CD14-positive monocyte (primary cell): ENCODE measurements around the gene ZGPAT. TPM values are rescaled to one million over a fixed set of nuclear protein-coding genes. Genes with fewer than 3 reads are reported as not detected.
A peak's percentile ranks its signal among the peaks of the same experiment; 100 is the strongest.

Source experiments
- DNase-seq, 3 donors: peaks; one replicate each; pipeline ENCODE4 v3.0.0-alpha.2; 2011 to 2022
- H2AFZ ChIP-seq: 2 replicates; pipeline ENCODE4 v1.6.0; 2012; ENCODE audit warnings: mild to moderate bottlenecking, low read depth, low read length, inconsistent platforms; ENCODE audit not compliant: insufficient read depth, poor library complexity, severe bottlenecking
- H3K27ac ChIP-seq, 2 donors: 1 replicate in 1 of 2; 2 replicates in 1 of 2; pipeline ENCODE4 v1.5.1; 2012 to 2013; ENCODE audit warnings: low read length in 2 of 2, control low read depth in 1 of 2, inconsistent platforms in 1 of 2, low read depth in 1 of 2, mild to moderate bottlenecking in 1 of 2
- H3K27me3 ChIP-seq, 2 donors: one replicate each; pipeline versions ENCODE4 v1.6.0 to v1.6.1; 2011 to 2013; ENCODE audit warnings: low read length in 2 of 2; ENCODE audit not compliant: control insufficient read depth in 2 of 2, insufficient read depth in 2 of 2
- H3K36me3 ChIP-seq, 2 donors: replicated peaks in 1 of 2; 1 replicate in 1 of 2; 2 replicates in 1 of 2; pipeline versions ENCODE4 v1.5.1 to v1.6.1; 2012 to 2013; ENCODE audit warnings: low read length in 2 of 2, control low read depth in 1 of 2, inconsistent platforms in 1 of 2, mild to moderate bottlenecking in 1 of 2; ENCODE audit not compliant: insufficient read depth in 2 of 2, control insufficient read depth in 1 of 2
- H3K4me1 ChIP-seq, 2 donors: 1 replicate in 1 of 2; 2 replicates in 1 of 2; pipeline versions ENCODE4 v1.5.1 to v1.6.1; 2012 to 2013; ENCODE audit warnings: low read length in 2 of 2, control low read depth in 1 of 2, inconsistent platforms in 1 of 2, mild to moderate bottlenecking in 1 of 2, moderate library complexity in 1 of 2; ENCODE audit not compliant: insufficient read depth in 2 of 2, control insufficient read depth in 1 of 2
- H3K4me2 ChIP-seq: replicated peaks from 2 replicates; pipeline ENCODE3; 2012; ENCODE audit warnings: low read length, moderate library complexity, mild to moderate bottlenecking; ENCODE audit not compliant: poor library complexity, severe bottlenecking; ENCODE audit errors: extremely low read depth
- H3K4me3 ChIP-seq, 3 experiments: fragments of 200-600 bp in 1 of 3; sonication (generic) in 1 of 3; replicated peaks in 1 of 3; 1 replicate in 2 of 3; 2 replicates in 1 of 3; pipeline ENCODE4 v1.5.1; 2011 to 2013; ENCODE audit warnings: low read length in 3 of 3, mild to moderate bottlenecking in 3 of 3, control low read depth in 2 of 3, low read depth in 2 of 3, inconsistent platforms in 1 of 3, moderate library complexity in 1 of 3
- H3K79me2 ChIP-seq: 2 replicates; pipeline ENCODE4 v1.6.0; 2012; ENCODE audit warnings: mild to moderate bottlenecking, control low read depth, inconsistent platforms, low read length, moderate library complexity; ENCODE audit not compliant: insufficient read depth
- H3K9ac ChIP-seq: 2 replicates; pipeline ENCODE4 v1.6.0; 2017; ENCODE audit warnings: low read length, mild to moderate bottlenecking; ENCODE audit not compliant: insufficient read depth, poor library complexity, severe bottlenecking
- H3K9me3 ChIP-seq, 2 donors: replicated peaks in 1 of 2; 1 replicate in 1 of 2; 2 replicates in 1 of 2; pipeline versions ENCODE4 v1.5.1 to v1.6.1; 2012 to 2013; ENCODE audit warnings: low read length in 2 of 2, control low read depth in 1 of 2; ENCODE audit not compliant: control insufficient read depth in 1 of 2, insufficient read depth in 1 of 2
- H4K20me1 ChIP-seq: 2 replicates; pipeline ENCODE4 v1.6.0; 2012; ENCODE audit warnings: mild to moderate bottlenecking, low read length, control low read depth, moderate library complexity; ENCODE audit not compliant: insufficient read depth
- H3K27ac Mint-ChIP-seq, 7 donors: one replicate each; pipeline ENCODE4 v1.8.0; 2020; ENCODE audit warnings: mild to moderate bottlenecking in 7 of 7, mixed read lengths in 7 of 7, moderate library complexity in 6 of 7, inconsistent platforms in 2 of 7
- H3K27me3 Mint-ChIP-seq, 3 donors: one replicate each; pipeline ENCODE4 v1.8.0; 2021 to 2022; ENCODE audit warnings: low read depth in 3 of 3, mild to moderate bottlenecking in 3 of 3, mixed read lengths in 3 of 3, moderate library complexity in 3 of 3, inconsistent platforms in 1 of 3
- H3K36me3 Mint-ChIP-seq, 2 donors: one replicate each; pipeline ENCODE4 v1.8.0; 2020; ENCODE audit warnings: mixed read lengths in 2 of 2, inconsistent platforms in 1 of 2, mild to moderate bottlenecking in 1 of 2
- H3K4me1 Mint-ChIP-seq: one replicate; pipeline ENCODE4 v1.8.0; 2020; ENCODE audit warnings: mild to moderate bottlenecking, mixed read lengths
- H3K4me3 Mint-ChIP-seq, 2 donors: one replicate each; pipeline ENCODE4 v1.8.0; 2020; ENCODE audit warnings: mild to moderate bottlenecking in 2 of 2, mixed read lengths in 2 of 2, moderate library complexity in 1 of 2
- H3K9me3 Mint-ChIP-seq, 7 donors: one replicate each; pipeline ENCODE4 v1.8.0; 2020 to 2022; ENCODE audit warnings: mixed read lengths in 7 of 7, mild to moderate bottlenecking in 6 of 7, moderate library complexity in 6 of 7, inconsistent platforms in 2 of 7
- CTCF ChIP-seq: fragments of 200-600 bp; IDR thresholded peaks from one replicate; pipeline ENCODE4 v1.8.0; 2022; ENCODE audit warnings: antibody characterized with exemption, mild to moderate bottlenecking
- WGBS: methylation state at CpG from one replicate; pipeline ENCODE4 v1.1.5; 2013; ENCODE audit warnings: missing lambda C conversion rate; ENCODE audit not compliant: insufficient coverage; 5-methylcytosine and 5-hydroxymethylcytosine counted together
- intact Hi-C, 2 donors: fragments of 100-400 bp; cut with micrococcal nuclease; formaldehyde crosslinking; loops; one replicate each; pipeline versions ENCODE4 v1.15.0 to v1.15.1; 2023
- polyA plus RNA-seq, 3 donors: library from polyadenylated mRNA; depleted of rRNA in 1 of 3; unstranded in 2 of 3; stranded (reverse) in 1 of 3; fragments of 300-500 nt in 2 of 3; fragments of >200 nt in 1 of 3; fragmentation: Illumina TruSeq in 2 of 3; gene quantifications; 1 replicate in 2 of 3; 2 replicates in 1 of 3; pipeline ENCODE4 v1.2.3, GENCODE V29; 2012 to 2021

Gene ZGPAT
- polyA plus RNA-seq, 3 donors: 24.2 to 58.6 (median 28.3) TPM

DNA sequence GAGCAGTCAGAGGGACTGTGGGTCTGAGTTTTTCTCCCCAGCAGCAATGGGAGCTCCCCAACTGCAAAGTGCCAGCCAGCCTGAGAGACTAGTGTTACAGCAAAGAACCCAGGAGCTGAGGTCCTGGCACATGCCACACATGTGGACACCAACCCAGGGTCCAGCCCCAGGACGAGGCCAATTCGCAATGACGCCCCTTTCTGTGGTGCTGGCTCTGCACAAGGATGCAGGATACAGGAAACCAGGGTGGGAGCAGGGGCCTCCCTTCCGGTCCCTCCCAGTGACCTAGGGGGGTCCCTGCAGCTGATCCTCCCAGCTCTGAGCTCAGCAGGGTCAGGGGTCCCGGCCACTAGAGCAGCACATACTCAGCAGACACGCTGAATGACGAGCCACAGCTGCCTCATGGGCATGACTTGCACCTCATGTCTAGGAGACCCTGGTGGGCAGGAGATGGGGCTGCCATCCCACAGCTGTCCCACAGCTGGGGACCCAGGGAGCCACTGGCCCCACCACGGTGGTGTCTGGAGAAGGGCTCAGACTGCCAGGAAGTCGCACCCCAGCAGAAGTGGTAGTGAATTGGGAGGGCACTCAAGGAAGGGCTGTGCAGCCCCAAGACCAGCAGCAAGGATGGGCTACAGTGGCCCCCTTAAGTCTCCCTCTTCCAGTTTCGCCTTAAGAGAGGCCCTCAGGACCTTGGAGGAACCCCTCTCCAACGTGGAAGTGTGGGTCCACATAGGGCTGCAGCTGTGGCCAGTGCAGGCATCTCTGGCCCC lies 3.7 kb upstream of the ZGPAT start:
- H3K79me2 ChIP-seq: peaks cover 37% of the 10 kb centered on the region
- H3K27ac Mint-ChIP-seq: no peak overlapping the region

DNA sequence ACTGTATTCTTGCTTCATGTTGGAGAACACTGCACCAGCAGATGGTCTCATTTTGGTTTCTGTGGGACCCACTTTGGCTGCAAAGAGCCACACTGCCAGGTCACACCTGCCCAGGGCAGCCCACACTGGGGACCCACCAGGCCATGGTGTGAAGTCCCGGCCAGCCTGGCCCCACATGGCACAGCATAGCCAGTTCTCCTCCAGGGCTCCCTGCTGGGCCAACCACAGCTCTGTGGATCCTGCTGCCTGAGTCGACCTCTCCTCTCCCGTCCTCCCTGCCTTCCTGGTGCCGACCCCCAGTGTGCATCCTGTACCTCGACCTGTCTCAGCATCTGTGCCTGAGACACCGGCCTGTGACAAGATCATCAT lies 3.1 kb upstream of the ZGPAT start:
- no peak overlapping the region for H3K4me3 Mint-ChIP-seq
- H3K36me3 Mint-ChIP-seq: peaks cover 33 to 46% of the 10 kb centered on the region in 2 donors
- peaks cover 22% of the 10 kb centered on the region for H3K4me1 Mint-ChIP-seq
- H3K4me2 ChIP-seq: no peak overlapping the region
- H3K27ac Mint-ChIP-seq: peak overlapping the region in 4 of 7 donors; percentile 54 to 85 (median 58)
- no peaks in the 10 kb centered on the region for H3K27me3 ChIP-seq
- no peak overlapping the region for H3K4me3 ChIP-seq
- peak in 1 of 3 donors; percentile 4 for DNase-seq
- H2AFZ ChIP-seq: no peak overlapping the region
- 83% methylated on average over 6 of the region's 6 CpGs for WGBS
- peaks cover 23 to 30% of the 10 kb centered on the region in 2 donors for H3K4me1 ChIP-seq
- peaks cover 49% of the 10 kb centered on the region for H4K20me1 ChIP-seq
- no peaks in the 10 kb centered on the region for H3K9me3 Mint-ChIP-seq
- no peak for TF ChIP-seq CTCF
- intact Hi-C loops: loop anchor here (5.0 kb wide), 2 partner anchors 47 to 253 kb away; partner anchors contain the start of genes RTEL1 (in 1 of the 2) and UCKL1 (in 1 of the 2)
- no peaks in the 10 kb centered on the region for H3K9me3 ChIP-seq
- peaks cover 0 to 2% (median 0%) of the 10 kb centered on the region in 3 donors for H3K27me3 Mint-ChIP-seq
- peaks cover 43% of the 10 kb centered on the region for H3K79me2 ChIP-seq
- no peak overlapping the region for H3K9ac ChIP-seq
- H3K27ac ChIP-seq: no peak overlapping the region
- peaks cover 29 to 30% of the 10 kb centered on the region in 2 donors for H3K36me3 ChIP-seq

More for the DNA sequence above, 3.7 kb upstream of the ZGPAT start:
- no peaks in the 10 kb centered on the region for H3K9me3 ChIP-seq
- no peaks in the 10 kb centered on the region for H3K27me3 ChIP-seq
- Mint-ChIP-seq H3K4me1 (peaks cover 18% of the 10 kb centered on the region), H3K9me3 (no peaks in the 10 kb centered on the region), H3K27me3 (peaks cover 0 to 2% (median 0%) of the 10 kb centered on the region in 3 donors), H3K36me3 (peaks cover 30 to 42% of the 10 kb centered on the region in 2 donors), H3K4me3 (no peak overlapping the region)
- peaks cover 49% of the 10 kb centered on the region for H4K20me1 ChIP-seq
- H3K4me1 ChIP-seq: peaks cover 19 to 27% of the 10 kb centered on the region in 2 donors
- H3K4me3 ChIP-seq: no peak overlapping the region
- no peak overlapping the region for H3K27ac ChIP-seq
- intact Hi-C loops: no loop called here
- H3K4me2 ChIP-seq: no peak overlapping the region
- H3K36me3 ChIP-seq: peaks cover 27 to 29% of the 10 kb centered on the region in 2 donors
- H3K9ac ChIP-seq: no peak overlapping the region
- no peak for TF ChIP-seq CTCF
- no peak for DNase-seq
- WGBS: 95% methylated on average over 11 of the region's 11 CpGs
- H2AFZ ChIP-seq: no peak overlapping the region
